Inflammatory macrophage (primary cell): Measurements from ENCODE around the gene BOD1L1.

Experiments used
- DNase-seq, 2 donors: peaks; one replicate each; pipeline ENCODE4 v3.0.0-alpha.2; 2020 to 2022

The BOD1L1 gene

GRCh38 chr4:13523591-13524503 is 103.7 kb downstream of the BOD1L1 start:
- DNase-seq = no peak

DNA sequence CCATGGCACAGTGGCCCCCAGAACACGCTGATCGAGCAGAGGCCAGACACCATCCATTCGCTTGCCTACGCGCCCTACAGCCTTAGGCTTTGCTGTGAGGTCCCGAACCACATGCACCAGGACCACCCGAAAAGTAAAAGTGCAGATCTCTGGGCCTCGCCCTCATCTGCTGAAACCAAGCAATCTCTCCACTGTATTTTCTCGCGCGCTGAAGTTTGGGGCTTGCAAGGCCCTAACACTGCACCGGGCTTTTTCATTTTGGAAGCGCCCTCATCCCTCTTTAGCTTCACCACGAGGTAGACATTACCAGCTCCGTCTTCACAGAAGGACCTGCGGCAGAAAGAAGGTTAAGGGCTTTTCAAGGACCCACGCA is 104.4 kb downstream of the BOD1L1 start:
- no peak for DNase-seq

DNA sequence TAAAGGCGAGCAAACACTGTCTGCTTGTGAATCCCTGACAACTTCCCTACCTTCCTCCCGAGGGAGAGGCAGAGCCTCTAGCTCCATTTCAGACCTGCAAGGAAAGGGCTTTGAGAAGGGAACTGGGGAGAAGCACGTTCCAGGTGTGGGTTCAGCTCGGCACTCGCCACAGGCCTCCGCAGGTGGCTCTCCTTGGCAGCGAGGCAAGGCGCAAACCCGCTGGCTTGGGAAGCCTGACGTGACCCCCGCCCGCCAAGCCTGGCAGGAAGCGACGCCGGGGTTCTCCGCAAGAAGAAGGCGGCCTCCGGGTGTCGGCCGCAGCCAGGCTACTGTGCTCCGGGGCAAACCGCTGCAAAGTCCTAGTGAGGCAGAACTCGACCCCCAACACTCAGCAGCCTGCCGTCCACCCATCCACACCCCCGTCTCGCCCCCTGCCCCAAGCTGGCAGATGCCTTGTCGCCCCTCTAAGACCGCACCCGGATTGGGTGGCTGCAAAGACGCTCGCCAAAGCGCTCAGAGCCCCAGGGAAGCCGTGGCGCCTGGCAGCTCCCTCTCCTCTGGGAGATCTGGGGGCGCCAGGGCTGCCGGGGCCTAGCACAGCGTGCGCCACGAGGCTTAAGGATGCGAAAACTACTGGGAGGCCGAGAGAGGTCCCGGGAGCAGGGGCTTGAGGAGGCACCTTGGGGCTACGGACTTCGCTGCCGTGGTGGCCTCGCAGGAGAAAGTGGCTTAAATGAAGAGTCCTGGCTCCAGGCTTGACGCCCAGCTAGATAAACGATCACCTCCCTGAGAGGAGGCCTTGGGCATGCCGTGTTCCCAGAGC is 105.0 kb downstream of the BOD1L1 start:
- DNase-seq = no peak

GRCh38 chr4:13521047-13521446 is 106.5 kb downstream of the BOD1L1 start:
- no peak for DNase-seq
